ENCODE results near the gene HOXB6.

The HOXB6 gene

DNA sequence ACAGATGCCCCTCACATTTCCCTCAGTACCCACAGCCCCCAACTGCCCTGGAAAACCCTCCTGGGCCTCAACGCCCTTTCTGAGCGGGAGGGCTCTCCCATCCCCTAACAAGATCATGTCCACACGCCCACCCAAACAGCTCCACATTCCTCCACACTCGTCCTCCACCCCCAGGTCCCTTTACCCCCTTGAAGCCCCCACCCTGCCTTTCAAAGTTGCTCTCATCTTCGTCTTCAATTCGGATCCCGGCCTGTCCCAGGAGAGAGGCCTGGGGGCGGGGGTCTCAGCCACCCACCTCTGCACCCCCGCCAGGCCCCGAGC is 41.0 kb downstream of the HOXB6 start:
- TF ChIP-seq, protein P1, sequence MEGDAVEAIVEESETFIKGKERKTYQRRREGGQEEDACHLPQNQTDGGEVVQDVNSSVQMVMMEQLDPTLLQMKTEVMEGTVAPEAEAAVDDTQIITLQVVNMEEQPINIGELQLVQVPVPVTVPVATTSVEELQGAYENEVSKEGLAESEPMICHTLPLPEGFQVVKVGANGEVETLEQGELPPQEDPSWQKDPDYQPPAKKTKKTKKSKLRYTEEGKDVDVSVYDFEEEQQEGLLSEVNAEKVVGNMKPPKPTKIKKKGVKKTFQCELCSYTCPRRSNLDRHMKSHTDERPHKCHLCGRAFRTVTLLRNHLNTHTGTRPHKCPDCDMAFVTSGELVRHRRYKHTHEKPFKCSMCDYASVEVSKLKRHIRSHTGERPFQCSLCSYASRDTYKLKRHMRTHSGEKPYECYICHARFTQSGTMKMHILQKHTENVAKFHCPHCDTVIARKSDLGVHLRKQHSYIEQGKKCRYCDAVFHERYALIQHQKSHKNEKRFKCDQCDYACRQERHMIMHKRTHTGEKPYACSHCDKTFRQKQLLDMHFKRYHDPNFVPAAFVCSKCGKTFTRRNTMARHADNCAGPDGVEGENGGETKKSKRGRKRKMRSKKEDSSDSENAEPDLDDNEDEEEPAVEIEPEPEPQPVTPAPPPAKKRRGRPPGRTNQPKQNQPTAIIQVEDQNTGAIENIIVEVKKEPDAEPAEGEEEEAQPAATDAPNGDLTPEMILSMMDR (IDR thresholded peaks at IDR 0.05; ENCODE audit: control insufficient read depth, insufficient read depth, low read depth, low read length, missing control alignments) = no peak
- H3K4me3 ChIP-seq (ENCODE audit: control insufficient read depth, low read depth, low read length) = no peak overlapping the region

DNA sequence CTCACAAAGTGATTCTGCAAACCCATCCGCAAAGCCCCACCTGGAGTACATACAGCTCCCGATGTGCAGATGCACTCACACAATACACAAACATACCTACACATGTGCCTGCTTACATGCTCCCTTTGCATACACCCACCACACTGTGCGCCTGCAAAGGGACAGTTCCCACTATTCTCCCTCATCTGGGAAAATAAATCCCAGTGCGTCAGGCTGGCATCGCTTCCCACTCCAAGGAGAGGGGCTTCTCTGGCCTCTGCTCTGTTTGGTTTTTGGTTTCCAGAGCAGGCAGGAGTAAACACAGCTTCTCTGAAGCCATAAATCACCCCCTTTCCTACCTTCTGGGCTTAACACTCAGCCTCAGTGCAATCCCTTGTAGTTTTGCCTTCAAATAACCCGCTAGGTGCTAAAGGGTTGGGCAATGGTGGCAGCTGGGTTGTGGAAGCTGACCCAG is 41.4 kb downstream of the HOXB6 start:
- DNase-seq (ENCODE audit: low read depth) = no peak
- TF ChIP-seq, protein P1 (IDR thresholded peaks at IDR 0.05; ENCODE audit: control insufficient read depth, insufficient read depth, low read depth, low read length, missing control alignments) = no peak
- H3K4me3 ChIP-seq (ENCODE audit: control insufficient read depth, low read depth, low read length) = no peak overlapping the region

More for the DNA sequence above, 41.0 kb downstream of the HOXB6 start:
- DNase-seq (ENCODE audit: low read depth) = no peak

DNA sequence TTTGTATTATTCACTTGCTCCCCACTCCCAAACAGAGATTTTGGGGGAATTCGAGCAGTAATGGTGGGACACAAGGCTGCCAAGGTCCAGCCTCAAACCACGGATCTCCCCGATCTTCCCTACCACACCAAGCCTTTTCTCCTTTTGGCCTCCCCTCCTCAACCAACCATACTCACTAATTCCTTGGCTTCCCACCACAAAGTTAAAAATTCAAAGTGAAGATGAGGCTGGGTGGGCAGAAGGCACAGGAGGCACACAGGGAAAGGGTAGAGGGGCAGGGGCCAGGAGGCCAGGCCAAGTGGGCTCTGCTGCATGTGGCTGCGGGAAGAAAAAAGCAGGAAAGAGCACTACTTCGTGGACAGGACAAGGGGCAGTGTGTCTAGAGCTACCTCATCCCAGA is 41.9 kb downstream of the HOXB6 start:
- H3K4me3 ChIP-seq (ENCODE audit: control insufficient read depth, low read depth, low read length) = no peak overlapping the region
- DNase-seq (ENCODE audit: low read depth) = no peak
- TF ChIP-seq, protein P1 (IDR thresholded peaks at IDR 0.05; ENCODE audit: control insufficient read depth, insufficient read depth, low read depth, low read length, missing control alignments) = no peak

- no peak for DNase-seq (ENCODE audit: low read depth)
- TF ChIP-seq, protein P1 (IDR thresholded peaks at IDR 0.05; ENCODE audit: control insufficient read depth, insufficient read depth, low read depth, low read length, missing control alignments) = peak; percentile 10
- no peak overlapping the region for H3K4me3 ChIP-seq (ENCODE audit: control insufficient read depth, low read depth, low read length)
Observed at GRCh38 chr17:48561884-48562810, 42.6 kb downstream of the HOXB6 start.

DNA sequence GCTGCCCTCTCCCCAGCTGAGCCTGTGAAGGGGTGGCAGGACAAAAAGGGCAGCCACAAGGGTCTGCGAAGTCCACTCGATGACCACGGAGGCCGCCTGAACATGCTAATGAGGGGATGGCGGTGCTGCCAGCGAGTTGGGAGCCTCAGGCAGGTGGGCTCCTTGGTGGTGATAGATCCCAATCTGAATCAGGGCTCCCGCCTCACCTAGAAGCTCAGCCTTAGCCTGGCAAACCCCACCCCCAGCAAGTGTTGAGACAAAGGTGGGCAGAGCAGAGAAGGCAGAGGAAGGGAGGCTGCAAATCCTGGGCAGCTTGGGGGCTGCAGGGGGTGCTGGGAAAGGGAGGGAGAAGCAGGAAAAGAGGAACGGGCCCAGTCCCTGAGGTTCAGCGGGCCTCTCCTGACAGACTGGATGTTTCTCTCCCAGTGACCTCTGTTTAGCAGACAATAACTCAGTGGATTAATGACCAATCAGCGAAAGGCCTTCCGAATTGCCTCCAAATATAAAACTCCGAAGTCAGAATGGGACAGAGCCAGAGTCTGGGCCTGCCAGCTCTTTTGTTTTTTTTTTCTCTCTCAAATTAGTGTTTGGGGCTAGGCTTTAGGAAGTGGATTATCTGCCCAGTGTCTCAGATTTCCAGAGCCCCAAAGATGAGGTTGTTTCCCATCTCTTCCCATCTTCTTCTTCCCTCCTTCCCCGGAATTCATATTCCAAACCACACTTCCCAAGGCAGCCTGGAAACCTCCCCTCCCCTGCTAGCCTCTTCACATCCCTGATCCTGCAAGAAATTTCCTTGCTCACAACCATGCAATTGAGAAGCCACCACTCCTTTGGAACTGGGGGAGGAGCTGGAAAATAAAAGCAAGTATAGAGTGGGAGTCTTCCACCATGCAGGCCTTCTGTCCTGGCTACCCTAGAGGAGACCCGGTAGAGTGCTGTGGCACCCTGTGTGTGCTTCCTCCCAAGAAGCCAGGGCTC is 44.7 kb downstream of the HOXB6 start:
- TF ChIP-seq, protein P1 (IDR thresholded peaks at IDR 0.05; ENCODE audit: control insufficient read depth, insufficient read depth, low read depth, low read length, missing control alignments) = no peak
- no peak overlapping the region for H3K4me3 ChIP-seq (ENCODE audit: control insufficient read depth, low read depth, low read length)
- DNase-seq (ENCODE audit: low read depth) = no peak

DNA sequence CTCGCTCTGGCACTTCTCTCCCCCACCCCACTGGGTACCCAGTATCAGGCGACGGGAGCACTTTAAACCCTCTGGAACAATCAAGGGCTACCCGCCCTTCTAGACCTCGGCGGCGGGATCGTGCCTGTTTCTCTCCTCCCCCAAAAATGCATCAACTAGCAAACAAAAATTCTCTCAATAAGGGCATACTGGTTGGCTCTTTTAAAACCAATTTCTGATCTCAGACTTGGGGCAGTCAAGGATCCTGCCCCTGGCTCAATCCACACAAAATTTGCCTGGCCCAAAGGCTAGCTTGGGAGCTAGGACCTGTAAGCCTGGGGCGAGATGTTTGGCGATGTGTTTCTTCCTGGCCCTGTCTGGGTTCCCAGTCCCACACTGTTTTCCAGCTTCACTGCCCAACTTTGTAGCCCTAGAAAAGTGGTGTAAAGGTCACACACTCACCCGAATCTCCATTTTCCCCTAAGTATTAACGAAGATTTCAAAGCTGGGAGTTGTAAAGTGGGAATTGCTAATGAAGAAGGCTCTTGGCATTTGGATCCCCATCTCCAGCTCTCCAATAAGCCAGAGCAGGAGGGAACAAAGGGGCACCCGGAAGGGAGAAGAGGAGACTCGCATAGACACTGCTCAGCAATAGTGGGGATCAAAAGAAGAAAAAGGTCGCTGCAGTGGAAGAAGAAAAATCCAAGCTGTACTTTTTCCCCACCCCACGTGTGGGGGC is 45.5 kb downstream of the HOXB6 start:
- DNase-seq (ENCODE audit: low read depth) = no peak
- H3K4me3 ChIP-seq (ENCODE audit: control insufficient read depth, low read depth, low read length) = no peak overlapping the region
- TF ChIP-seq, protein P1 (IDR thresholded peaks at IDR 0.05; ENCODE audit: control insufficient read depth, insufficient read depth, low read depth, low read length, missing control alignments) = no peak

All from AG09309 (cell line).